A172 (cell line): ENCODE results near the gene TNNT1. TPM values are rescaled to one million over a fixed set of nuclear protein-coding genes. Genes with fewer than 3 reads are reported as not detected.
A peak's percentile ranks its signal among the peaks of the same experiment; 100 is the strongest.
"Not testable (repeated sequence)": the region's sequence is repeated elsewhere in the genome, so short reads cannot be mapped to it uniquely, and the experiment has no call there.

ENCODE experiments used
- DNase-seq: peaks from one replicate; pipeline ENCODE4 v3.0.0-alpha.2; 2015; ENCODE audit warnings: low spot score
- total RNA-seq: library from RNA; depleted of rRNA; stranded (reverse); fragments of >200 nt; shearing (Covaris generic); gene quantifications from 2 replicates; pipeline ENCODE4 v1.2.3, GENCODE V29; 2014; rRNA removed

Gene TNNT1, protein sequence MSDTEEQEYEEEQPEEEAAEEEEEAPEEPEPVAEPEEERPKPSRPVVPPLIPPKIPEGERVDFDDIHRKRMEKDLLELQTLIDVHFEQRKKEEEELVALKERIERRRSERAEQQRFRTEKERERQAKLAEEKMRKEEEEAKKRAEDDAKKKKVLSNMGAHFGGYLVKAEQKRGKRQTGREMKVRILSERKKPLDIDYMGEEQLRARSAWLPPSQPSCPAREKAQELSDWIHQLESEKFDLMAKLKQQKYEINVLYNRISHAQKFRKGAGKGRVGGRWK
- total RNA-seq: 467 and 500 TPM in 2 replicates

DNA sequence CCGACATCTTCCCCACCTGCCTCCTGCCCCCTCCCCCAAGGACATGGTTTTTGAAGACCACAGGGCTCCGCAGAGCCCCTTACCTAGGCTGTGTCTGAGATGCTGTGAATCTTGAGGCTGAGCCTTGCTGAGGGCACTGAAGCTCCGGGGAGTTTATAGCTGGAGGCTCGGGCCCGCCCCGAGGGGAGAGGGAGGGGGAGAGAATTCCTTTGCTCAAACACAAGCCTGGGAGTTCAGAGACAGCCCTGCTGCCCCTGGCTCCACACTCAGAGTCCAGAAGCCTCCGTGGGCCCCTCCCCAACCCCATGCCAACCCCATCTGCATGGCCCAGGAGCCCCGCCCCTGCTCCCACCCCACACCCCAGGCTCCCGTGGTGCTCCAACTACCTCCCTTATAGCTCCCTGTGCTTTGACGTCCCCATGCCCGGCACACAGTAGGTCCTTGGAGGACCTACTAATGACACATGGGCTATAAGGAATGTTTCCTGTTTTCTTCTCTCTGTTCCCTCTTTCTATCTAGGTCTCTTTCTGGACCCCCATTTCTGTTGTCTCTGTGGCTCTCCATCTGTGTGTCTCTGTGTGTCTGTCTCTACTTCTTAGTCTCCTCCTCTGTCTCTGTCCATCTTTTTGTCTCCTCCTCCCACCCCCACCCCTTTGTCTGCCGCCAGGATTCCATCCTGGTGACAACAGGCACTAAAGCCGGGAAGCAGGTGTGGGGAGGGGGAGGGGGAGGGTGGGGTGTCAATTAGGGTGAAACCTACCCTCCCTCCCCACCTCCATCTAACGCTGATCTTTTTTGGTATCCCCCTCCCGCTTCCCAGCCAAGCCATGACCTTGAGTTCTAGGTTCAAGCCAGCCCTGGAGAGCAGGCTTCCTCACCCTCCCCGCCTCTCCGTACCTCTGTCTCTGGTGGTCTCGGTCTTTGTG, at the start of gene TNNT1:
Gene TNNT1, minus strand, starts transcription at position 129 of the 926 bp plus-strand sequence. CDS start 2,049 bp downstream, outside the sequence.
- no peak for DNase-seq

DNA sequence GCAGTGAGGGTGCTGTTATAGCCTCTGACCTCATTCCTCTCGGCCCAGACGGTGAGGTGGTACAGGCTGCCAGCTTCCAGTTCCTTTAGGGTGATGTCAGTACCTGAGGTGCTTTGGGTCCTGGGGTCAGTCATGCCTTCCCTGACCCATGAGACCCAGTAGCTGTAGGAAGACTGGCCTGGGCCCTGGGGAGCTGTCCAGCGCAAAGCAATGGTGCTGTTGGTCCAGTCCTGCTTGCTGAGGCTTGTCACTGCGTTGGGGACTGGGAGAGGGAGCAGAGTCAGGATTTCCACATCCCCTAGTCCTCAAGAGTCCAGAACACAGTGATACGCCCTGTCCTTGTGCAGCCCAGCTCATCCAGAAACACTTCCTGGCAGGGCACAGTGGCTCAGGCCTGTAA, 49.6 kb upstream of the TNNT1 start:
- DNase-seq: no peak

DNA sequence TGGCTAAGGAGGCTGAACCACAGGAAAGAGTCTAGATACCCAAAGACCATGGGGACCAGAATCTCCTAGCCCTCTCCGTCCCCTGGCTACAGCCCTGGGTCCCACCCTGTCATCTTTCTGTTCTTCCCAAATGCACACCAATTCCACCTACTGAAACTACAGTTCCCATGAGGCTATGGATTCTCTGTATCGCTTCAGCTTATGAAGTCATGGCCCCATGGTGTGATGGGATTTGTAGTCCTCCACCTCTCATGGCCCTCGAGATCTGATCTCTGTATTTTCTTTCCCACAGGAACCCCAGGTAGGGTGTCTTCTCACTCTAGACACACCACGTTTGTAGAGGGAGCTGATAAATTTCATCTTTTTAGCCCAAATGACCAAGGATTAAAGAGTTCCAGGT, 48.5 kb upstream of the TNNT1 start:
- DNase-seq: no peak

DNA sequence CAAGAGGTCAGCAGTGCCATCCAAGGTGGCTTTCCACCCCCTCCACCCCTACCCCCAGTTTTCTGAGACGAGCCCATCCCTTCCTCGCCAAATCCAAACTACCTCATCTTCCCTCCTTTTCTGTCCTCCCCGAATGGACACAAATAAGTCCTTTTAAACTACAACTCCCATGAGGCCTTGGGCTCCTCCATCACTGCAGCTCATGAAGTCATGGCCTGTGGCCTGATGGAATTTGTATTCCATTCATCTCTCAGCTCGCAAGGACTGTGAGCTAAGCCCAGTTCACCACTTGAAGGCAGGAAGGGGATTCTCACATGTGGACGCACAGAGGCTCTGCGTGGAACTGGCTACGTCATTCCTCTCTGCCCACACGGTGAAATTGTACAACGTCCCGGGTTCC, 47.8 kb upstream of the TNNT1 start:
- no peak for DNase-seq

DNA sequence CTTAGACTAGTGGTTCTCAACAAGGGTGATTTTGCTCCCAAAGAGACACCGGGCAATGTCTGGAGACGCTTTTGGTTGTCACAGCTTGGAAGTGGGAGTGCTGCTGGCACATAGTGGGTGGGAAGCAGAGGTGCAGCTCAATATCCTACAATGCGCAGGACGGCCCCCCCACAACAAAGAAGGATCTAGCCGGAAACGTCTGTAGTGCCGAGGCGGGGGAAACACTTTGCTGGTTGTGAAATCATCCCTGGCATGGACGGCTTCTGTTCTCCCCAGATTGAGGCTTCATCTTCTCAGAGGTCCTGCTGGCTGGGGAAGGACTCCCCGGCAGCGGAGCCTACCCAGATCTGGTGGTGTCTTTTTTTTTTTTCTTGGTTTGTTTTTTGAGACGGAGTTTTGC, 44.5 kb upstream of the TNNT1 start:
- no peak for DNase-seq

DNA sequence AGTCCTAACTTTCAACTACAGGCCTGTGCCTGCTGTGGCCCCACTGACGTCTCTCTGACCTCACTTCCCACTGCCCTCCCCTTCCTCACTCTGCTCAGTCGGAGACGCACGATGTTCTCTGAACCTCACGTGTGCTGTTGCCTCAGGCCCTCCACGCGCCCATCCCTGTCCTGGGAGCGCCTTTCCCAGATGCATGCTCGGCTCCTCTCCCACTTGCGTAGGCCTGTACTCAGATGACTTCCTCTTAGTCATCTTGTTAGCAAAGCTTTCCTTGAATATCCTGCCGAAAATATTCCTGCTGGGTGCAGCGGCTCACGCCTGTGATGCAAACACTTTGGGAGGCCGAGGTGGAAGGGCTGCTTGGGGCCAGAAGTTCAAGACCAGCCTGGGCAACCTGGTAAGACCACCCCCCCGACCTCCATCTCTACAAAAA, 40.4 kb upstream of the TNNT1 start:
- peak; percentile 99 for DNase-seq

DNA sequence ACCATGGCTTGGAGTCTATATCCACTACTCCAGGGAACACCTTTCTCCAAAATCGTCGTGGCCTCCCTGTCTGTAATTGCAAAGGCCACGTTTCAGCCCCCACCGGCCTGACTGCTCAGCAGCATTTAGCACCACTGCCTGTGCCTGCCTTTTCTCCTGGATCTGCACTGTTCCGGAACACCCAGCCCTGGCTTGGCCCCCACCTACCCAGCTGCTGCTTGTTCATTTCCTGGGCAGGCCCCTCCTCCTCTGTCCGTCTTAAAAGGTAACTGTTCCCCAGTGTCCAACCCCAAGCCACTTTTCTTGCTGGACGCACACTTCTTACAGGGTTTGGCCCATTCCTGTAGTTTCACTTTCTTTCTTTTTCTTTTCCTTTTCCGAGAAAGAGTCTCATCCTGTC, 39.6 kb upstream of the TNNT1 start:
- peak; percentile 45 for DNase-seq

DNA sequence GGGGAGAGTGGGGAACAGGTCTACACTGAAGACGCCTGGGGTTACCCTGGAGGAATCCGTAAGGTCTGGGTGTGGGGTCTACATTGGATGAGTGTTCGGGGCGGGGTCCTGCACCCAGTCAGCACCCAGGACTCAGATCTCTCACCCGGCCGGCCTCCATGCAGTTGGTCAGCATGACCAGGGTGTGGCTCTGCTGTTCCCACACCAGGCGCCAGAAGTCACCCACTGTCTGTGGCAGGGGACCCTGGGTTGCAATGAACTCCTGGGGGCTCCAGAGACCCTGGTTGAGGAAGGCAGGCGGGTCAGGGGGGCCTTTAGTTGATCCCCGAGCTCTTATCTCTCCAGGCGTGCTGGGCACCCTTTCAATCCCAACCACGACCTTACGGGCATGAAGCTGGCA, 37.1 kb upstream of the TNNT1 start:
- DNase-seq: no peak

DNA sequence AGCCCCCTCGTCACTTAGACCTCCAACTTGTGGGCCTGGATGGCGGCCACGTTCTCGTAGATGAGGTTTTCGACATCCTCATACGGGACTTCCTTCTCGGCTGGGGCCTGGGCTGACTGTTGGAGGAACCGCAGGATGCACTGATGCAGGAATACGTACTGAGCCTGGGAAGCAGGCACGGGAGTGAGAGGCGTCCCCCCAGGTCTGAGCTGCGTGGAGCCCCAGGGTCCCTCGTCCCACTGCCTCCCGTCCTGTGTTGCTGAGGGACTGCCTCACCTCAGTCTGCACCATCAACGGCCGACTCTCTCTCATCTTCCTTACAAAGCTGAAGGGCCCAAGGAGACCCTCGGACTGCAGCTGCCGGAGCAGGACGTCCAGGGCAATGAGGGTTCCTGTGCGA, 32.7 kb upstream of the TNNT1 start:
- DNase-seq: no peak

DNA sequence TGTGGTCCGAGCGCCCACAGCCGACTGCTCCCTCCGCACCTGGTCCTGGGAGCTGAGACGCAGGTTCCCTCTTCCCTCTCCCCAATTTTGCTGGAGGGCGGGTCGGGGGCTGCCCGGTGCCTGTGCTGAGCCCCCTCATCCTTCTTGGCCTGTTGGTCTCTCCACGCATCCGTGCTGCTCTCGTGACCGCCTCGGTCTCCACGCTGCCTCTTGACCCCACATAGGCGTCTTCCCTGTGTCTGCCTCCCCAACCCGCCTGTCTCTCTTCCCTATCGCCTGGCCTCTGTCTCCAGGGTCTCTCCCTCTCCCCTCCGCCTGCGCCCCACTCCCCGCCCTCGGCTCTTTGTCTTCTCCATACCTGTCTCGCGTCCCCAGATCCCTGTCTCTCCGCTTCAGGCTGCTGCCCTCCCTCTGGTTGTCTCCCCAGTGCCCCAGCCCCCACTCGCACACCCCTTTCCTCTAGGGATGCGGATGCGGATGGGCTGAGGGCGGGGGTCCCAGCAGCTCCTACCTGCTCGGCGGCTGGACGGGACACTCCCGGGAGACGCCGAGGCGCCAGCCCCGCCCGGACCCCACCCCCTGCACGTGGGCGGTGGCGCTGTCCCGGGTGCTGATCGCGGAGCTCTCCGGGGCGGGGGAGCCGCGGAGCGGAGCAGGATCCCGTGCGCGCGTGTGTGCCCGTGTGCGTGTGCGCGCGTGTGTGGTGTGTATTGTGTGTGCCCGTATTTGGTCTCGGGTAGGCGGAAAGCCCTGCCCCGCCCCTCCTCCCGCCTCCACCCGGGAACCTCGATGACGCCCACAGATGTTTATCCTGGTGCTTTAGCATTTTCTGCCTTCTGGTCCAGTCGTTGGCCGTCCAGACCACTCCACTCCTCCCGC, 30.8 kb upstream of the TNNT1 start, which contains the start of gene SYT5:
Gene SYT5, minus strand, starts transcription at position 684 of the 879 bp plus-strand sequence. CDS start 1,248 bp downstream, outside the sequence.
- DNase-seq: no peak

DNA sequence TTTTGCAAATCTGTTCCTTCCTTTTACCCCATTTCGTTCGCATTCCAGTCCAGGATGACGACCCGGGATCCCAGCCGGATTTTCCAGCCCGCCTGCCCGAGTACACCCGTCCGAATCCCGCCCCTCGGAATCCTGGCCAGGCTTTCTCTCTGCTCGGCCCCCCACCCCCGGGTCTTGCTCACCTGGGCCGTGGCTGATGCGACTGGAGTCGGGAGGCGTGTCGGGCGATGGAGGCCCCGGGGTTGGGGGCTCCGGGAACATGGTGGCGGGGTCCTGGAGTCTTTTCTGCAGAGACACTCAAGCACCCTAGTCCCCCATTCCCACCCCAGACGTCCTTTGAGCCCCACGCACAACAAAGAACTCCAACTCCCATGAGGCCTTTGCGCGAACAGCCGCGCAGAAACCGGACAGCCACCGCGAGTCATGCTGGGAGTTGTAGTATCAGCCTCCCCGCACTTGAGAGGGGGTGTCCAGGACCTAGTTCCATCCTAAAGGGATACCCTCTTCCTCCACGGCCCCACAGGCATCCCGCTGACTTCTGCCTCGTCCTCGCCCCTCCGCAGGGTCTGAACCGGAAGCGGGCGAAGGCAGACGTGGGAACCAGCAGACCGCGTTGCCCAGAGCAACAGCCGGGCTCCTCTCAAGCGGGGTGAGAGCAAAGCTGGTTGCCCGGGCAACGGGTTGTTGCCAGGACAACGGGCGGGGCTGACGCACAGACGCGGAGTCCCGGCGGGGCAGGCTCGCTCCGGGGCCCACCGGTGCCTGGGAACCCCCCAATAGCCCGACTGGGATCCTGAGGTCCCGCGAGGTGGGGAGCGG, 30.0 kb upstream of the TNNT1 start:
- peak; percentile 77 for DNase-seq

DNA sequence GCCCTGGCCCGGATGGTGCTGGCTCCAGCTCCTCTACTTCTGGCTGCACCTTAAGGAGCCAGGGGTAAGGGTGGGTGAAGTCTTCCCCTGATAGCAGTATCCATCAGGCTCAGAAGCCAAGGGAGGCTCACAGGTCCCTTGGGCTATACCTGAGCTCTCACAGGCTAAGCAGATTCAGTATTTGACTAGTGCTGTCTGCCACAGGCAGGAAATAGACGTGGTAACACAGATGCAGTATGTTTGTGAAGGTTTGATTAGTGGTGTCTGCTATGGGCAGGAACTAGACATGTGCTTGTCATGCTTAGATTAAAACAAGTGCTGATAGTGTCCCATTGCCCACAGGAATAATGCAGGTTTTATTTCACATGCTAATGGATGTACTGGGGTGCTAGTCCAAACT, 27.1 kb upstream of the TNNT1 start:
- DNase-seq: no peak

DNA sequence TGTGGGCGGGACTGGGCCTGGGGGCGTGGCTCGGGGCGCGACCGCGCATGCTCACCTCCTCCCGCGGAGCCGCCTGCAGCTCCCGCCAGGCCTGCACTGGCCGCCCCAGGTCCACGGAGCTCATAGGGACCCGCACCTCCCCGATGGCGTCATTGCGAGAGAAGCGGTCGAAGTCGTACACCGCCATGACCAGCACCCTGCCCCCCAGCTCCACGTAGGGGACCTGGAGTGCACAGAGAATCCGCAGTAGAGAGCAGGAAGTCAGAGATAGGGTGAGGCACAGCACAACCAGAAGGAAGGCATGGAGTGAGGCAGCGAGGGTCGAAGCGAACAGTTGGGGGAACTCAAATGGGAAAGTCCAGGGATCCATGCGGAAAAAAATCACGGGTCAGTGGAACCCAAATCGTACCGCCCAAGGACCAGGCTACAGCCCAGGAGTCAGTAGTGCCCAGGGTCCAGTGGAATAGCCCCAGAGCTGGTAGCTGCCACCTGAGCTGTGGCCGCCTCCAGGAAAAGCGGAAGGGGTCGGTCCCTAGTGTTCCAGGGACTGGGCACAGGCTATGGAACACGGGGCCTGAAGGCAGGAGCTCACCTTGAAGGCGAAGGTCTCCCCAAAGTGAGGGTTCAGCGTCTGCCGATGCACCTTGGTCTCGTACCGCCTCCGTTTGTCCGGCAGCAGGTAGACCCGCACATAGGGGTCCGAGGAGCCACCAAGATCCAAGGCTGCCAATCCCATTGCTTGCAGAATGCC, 26.3 kb upstream of the TNNT1 start:
- DNase-seq: no peak

DNA sequence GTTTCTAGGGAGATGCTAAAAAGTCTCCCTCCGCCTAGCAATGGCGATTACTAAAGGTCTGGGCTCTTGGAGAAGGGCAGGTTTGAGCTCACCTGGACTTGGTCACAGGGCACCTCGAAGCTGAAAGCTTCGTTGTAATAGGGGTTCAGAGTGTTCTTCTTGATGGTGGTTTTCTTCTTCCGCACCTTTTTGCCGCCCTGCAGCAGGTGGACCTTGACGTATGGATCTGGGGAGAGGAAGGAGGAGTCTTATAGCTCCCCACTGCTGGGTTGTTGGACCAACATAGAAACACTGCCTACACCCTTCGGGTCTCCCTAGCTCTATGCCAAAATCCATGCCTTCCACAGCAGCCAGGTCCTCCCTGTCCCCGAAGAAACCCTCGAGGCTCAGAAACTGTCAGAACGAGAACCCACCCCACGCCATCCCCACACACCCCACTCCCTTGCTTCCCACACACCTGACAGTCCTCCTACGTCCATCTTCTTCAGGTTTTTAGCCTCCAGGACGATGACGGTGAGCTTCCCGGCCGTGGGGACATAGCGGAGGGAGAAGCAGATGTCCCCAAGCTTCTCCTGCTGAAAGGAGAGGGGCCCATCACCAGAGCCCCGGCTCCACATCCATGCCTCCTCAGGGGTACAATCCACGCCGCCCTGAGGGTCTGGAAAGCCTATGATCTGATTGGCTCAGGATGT, 25.6 kb upstream of the TNNT1 start:
- DNase-seq: no peak

DNA sequence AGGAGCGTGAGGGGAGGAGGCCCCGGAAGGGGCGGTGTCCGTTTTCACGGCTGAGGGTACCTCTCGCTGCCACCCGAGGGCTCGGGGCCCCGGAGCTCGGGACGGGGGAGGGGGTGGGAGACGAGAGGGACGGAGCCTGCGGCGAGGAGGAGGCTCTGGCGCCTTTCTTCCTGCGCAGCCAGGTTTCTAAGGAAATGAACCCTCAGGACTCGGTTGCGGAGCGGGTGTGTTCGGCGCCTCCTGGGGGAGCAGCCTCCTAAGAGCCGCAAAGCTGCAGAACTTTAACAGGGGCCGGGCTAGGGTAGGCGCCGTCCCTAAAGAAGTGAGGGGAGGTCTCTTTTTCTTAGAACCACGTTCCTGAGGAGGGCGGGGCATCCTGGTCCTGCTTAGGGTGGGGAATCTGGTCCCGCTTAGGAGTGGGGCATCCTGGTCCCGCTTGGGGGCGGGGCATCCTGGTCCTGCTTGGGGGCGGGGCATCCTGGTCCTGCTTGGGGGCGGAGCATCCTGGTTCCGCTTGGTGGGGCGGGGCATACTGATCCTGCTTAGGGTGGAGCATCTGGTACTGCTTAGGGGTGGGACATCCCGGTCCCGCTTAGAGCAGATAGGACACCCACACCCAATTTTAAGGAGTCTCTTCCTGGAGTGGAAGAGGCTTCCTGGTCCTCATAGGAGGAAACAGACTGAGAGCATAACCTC, 24.9 kb upstream of the TNNT1 start:
- DNase-seq: peak; percentile 92

DNA sequence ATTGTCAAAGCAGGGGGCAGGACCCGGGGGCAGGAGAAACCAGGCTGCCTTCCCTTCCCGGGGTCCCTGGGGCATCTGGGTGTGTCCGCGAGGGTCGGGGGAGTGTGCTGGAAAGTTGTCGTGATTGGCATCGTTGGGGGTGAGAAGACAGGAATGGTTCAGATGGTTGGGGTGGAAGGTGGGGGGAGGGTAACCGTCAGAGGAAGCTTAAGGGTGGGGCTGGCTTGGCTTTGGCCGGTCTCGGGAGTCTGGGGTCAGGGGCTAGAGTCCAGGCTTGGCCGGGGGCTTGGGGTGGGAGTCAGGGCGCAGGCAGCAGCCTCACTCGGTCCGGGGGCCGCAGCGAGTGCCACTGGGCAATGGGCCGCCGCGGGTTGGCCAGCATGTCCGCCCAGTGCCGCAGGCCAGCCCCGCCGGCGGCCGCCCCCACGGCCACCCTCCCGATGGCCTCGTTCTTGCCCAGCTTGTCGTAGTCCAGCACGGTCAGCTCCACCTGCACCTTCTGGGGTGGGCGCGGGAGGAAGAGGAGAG, 24.2 kb upstream of the TNNT1 start:
- no peak for DNase-seq

DNA sequence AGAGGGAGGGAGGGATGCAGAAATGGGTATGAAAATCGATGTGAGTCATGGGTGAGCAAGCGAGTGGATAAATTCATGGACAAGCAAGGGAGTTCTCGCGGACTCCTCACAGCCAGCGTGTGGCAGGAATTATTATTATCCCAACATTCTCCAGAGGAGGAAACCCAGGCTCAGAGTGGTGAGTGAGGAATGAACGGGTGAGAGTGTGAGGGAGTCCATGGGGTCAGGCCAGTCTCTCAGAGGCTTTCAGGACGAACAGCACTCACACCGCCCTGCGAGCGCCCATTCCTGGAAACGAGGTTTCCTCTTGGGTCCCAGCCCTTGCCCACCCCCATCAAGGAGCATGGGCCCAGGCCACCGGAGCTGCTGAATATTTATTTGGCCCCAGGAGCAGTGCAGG, 23.7 kb upstream of the TNNT1 start:
- peak; percentile 71 for DNase-seq

DNA sequence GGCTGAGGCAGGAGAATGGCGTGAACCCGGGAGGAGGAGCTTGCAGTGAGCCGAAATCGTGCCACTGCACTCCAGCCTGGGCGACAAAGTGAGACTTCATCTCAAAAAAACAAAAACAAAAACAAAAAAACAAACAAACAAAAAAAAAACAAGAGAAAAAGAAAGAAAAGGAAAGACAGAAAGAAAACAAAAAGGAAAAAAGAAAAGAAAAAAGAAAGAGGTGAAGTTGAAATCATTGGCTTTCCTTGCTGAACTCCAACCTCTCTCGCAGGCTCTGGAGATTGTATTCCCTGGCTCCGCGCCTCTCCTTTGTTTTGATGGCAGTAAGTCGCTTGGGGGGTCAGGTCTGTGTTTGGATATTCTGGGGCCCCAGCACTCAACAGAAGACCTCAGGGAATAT, 23.3 kb upstream of the TNNT1 start:
- not testable (repeated sequence) for DNase-seq

DNA sequence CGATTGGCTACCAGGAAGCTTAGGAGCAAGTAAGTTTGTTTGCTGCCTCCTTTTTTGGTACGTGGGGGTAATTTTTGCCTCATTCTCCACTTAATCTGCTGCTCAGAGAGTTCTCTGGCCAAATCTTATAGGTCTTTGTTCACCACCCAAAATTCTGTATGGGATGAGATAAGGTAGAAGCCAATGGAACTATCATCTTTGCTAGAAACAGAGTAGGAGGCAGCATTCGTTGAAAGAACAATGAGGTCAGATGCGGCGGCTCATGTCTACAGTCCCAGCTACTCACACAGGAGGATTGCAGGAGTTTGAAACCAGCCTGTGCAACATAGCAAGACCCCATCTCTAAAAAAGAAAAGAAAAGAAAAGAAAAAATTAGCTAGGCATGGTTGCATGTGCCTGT, 22.4 kb upstream of the TNNT1 start:
- DNase-seq: no peak
